Stimulated activated CD4-positive, alpha-beta T cell treated with anti-CD3 and anti-CD28 coated beads, Interleukin-1b, Interleukin-23, amount 100 ng/mL, for 24 hours (primary cell): Measurements from ENCODE around the gene COL23A1.
"Not testable (repeated sequence)": the region's sequence is repeated elsewhere in the genome, so short reads cannot be mapped to it uniquely, and the experiment has no call there.

Source experiments
- DNase-seq, 4 experiments: peaks; one replicate each; pipeline ENCODE4 v3.0.0-alpha.2; 2020; ENCODE audit warnings: low read depth in 4 of 4, low spot score in 1 of 4

Gene COL23A1

GRCh38 chr5:178234750-178235587, 355.2 kb downstream of the COL23A1 start:
- DNase-seq: peak; percentile 47 to 62 (median 62)

DNA sequence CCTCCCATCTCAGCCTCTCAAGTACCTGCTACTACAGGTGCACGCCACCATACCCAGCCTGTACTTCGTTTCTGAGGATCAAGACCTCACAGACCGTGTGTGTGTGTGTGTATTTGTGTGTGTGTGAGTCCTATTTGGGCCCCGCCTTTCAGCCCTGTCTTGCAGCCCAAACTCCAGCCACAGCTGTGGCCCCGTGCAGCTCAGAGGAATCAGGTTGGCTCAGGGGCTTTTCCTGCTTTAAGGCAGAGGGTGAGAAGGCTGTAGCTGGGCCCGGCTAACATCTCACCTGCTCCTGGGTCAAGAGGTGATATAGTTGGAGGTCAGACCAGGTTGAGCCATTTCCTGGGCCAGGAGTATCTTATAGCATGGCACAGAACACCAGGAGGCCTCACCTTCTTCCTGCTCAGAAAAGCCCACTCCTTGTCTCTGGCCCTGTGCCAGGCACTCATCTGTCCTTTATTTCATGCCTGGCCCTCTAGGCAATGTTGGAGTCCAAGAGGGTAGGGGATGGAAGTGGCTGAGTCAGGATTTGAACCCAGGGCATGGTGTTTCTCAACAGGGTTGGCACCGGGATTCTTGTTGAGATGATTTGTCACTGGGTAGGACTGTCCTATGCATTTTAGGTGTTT, 356.0 kb downstream of the COL23A1 start:
- DNase-seq: no peak

DNA sequence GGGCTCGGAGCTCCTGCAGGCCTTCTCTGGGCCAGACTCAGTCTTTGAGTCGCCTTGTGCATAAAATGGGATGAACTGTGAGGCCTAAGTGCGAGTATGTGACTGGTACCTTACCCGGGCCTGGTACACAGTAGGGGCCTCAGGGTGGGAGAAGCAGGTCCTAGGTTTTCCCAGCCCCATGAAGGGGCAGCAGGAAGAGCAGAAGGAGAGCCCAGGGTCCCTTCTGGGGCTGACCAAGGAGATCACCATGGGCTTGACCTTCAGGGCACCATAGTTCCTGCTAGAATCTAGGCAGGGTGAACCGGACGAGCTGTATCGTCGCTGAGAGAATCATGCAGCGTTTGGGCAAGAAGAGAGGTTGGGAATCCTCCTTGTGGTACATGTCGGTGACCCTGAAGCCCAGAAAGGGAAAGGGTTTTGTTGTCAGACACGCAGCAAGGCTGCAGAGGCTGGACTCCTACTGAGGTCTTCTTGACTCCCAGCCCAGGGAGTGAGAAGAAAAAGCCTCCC, 357.2 kb downstream of the COL23A1 start:
- no peak for DNase-seq

DNA sequence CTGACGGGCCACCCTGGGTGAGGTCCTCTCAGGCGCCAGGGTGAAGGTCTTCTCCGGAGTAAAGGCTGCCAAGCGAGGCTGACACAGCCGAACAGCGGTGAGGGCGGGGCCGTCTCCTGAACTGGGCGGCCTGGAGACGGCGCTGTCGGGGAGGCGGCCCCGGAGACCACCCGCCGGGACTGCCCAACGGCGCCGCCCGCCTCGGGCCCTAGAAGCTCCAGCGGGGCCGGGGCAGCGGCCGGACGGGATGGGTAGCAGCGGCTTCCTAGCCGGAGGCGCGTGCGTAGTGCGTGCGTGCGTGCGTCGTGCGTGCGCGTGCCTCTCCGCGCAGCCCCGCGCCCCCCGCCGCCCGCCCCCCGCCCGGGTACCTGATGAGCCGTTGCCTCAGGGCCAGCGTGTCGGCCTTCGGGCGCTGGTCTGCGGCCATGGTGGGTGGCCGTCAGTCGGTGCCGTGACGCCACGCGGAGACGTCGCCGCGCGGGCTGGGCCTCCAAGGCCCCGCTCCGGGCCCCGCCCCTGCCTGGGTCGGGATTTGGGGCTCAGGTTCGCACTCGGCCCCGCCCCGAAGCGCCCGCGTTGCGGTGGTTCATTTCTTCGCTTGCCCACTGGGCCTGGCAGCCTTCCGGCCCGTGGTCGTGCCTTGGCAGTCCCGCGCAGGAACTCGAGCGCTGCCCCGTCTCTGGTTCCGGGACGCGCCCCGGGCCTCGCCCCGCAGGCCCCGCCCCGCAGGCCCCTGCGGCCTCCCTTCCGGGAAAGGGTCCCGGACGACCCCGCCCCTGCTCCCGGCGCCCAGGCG, 357.9 kb downstream of the COL23A1 start, which contains the start of gene PHYKPL:
TSS of gene PHYKPL (minus strand) at position 679 of the 796 bp plus-strand sequence. CDS start at position 427, 252 bp downstream.
- peak; percentile 36 to 67 (median 51) for DNase-seq

DNA sequence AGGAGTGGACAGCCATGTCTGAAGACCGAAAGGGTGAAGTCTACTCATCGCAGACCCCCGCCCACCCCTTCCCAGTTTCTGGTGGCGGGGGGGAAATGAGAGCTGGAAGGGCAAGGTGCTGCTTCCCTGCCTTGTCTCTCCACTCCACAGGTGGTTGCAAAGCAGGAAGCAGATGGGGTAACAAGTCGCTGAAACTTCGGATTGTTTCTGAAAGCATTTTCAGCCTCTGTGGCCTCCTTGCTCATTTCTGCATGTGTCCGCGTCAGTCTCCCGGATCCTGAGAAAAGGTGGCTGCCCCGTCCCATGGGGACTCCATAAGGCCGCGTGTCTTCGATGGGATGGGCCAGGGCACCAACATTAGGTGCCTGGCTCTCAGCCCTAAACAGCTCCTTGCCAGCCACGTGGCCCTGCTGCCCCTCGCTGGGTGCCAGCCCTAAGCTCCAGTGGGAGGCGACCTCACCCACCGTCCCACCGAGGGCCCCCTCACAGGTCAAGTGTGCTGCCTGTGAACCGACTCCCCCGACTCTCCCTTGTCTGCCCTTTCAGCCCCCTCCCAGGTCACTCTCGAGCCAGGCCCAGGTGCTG, 358.6 kb downstream of the COL23A1 start:
- DNase-seq: no peak

GRCh38 chr5:178230879-178231538, 359.2 kb downstream of the COL23A1 start:
- no peak for DNase-seq

DNA sequence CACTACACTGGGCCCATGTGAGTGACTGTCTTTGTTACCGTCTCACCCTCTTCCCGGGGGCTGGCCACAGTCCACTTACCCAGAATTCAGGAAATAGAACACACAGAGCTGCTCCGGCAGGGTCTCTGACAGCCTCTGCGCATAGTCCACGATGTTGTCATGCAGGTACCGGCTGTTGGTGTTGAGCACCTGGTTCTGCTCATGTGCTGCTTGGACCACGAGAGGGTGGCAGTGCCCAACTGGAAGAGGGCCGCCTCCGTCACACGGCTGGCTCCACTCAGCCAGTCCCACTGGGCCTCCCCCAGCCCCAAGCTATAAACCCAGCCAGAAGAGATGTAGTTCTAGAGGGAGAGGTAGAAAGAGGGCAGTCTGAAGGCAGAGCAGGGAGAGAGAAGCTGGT, 360.3 kb downstream of the COL23A1 start:
- no peak for DNase-seq

DNA sequence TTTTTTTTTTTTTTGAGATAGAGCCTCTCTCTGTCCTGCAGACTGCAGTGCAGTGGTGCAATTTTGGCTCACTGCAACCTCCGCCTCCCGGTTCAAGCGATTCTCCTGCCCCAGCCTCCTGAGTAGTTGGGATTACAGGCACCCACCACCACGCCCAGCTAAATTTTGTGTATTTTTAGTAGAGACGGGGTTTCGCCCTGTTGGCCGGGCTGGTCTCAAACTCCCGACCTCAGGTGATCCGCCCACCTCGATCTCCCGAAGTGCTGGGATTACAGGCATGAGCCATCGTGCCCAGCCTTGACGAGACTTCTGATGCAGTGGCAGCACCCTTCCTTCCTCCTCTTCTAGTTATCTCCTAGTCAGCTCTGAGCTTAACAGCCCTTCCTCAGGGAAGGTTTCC, 361.1 kb downstream of the COL23A1 start:
- not testable (repeated sequence) for DNase-seq

- DNase-seq: no peak
Measured at GRCh38 chr5:178228609-178229008, 361.6 kb downstream of the COL23A1 start.

GRCh38 chr5:178227929-178228328, 362.3 kb downstream of the COL23A1 start:
- no peak for DNase-seq

- no peak for DNase-seq
Measured at GRCh38 chr5:178227138-178227659, 363.0 kb downstream of the COL23A1 start.

- DNase-seq: no peak
Measured at GRCh38 chr5:178225174-178225573, 365.0 kb downstream of the COL23A1 start.

DNA sequence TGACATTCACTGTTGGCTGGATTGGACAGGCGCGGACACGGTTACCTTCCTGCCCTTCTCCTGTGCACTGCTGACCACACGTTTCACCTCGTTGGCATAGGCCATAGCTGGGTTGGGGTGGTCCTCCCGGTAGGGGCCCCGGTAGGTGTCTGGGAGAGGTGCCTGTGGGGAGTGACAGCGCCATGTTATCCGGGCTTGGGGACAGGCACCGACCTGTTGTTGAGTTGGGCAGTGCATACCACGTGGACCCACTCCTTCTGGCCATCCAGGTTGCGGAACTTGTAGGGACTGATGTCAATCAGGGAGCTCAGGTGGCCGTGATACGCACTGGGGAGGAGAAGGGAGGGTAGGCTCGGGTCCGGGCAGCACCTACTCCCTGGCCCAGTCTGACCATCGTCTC, 365.8 kb downstream of the COL23A1 start:
- no peak for DNase-seq

GRCh38 chr5:178223828-178224335, 366.3 kb downstream of the COL23A1 start:
- no peak for DNase-seq

GRCh38 chr5:178223196-178223773, 366.9 kb downstream of the COL23A1 start:
- no peak for DNase-seq

- DNase-seq: no peak
Measured at GRCh38 chr5:178222292-178222691, 367.9 kb downstream of the COL23A1 start.

DNA sequence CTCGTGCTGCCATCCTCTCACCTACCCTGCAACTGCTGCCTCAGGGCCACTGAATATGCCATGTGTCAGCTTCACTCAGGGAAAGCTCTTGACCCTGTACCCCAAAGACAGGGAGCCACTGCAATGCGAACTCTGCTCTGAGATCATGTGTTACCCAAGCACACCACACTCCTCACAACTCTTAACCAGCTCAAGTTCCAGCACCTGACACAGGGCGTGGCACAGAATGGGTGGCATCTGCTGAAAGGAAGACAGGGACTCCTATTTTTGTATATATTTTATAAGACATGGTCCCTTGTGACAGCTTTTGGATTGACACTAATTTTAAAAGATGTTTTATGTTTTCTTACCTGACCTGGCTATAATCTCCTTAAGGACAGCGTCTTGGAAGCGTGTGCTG, 368.3 kb downstream of the COL23A1 start:
- DNase-seq: no peak

- DNase-seq: no peak
Measured at GRCh38 chr5:178221282-178221681, 368.9 kb downstream of the COL23A1 start.

DNA sequence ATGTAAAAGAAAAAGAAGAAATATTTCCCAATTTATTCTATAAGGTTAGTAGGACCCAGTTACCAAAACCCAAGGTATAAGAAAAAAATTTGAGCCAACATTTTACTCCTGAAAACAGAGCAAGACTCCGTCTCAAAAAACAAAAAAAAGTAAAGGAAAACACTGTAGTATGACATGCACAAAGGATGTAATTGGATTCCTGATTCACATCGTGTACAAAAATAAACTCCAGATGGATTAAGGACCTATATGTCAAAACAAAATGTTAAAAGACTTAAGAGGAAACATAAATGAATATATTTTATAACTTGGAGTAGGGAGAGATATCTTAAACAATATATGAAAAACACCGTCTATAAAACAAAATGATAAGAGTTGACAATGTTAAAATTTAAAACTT, 371.4 kb downstream of the COL23A1 start:
- DNase-seq: no peak
